Colonic mucosa (tissue), 4 donors: ENCODE results near the gene KCP. TPM values are rescaled to one million over a fixed set of nuclear protein-coding genes. Genes with fewer than 3 reads are reported as not detected.

Experiments used
- DNase-seq: peaks from one replicate; pipeline ENCODE4 v3.0.0-alpha.2; 2020
- H3K27ac ChIP-seq: fragments of 200-600 bp; one replicate; pipeline ENCODE4 v1.8.0; 2021
- H3K27me3 ChIP-seq: fragments of 200-600 bp; one replicate; pipeline ENCODE4 v1.8.0; 2021
- H3K36me3 ChIP-seq: fragments of 200-600 bp; one replicate; pipeline ENCODE4 v1.8.0; 2021
- H3K4me1 ChIP-seq: fragments of 200-600 bp; one replicate; pipeline ENCODE4 v1.8.0; 2021; ENCODE audit warnings: mild to moderate bottlenecking
- H3K4me3 ChIP-seq: fragments of 200-600 bp; one replicate; pipeline ENCODE4 v1.8.0; 2021
- H3K9ac ChIP-seq, 2 donors: one replicate each; pipeline ENCODE4 v1.7.0; 2013; ENCODE audit warnings: control low read depth in 2 of 2, low read depth in 2 of 2, low read length in 2 of 2
- H3K9me3 ChIP-seq: fragments of 200-600 bp; one replicate; pipeline ENCODE4 v1.8.0; 2021
- intact Hi-C: fragments of 100-400 bp; cut with DNase I; formaldehyde crosslinking; loops from one replicate; pipeline ENCODE4 v1.14.1; 2022
- total RNA-seq, 2 donors: library from RNA; stranded (reverse); fragmentation: NEBNext Ultra II Directional in 1 of 2; extraction: Animal tissue kit (Norgen Biotek cat#: 25700) in 1 of 2; gene quantifications; one replicate each; pipeline ENCODE4 v1.2.1, GENCODE V29; 2021
- TF ChIP-seq, protein P1 (sequence below): fragments of 200-600 bp; IDR thresholded peaks from one replicate; pipeline ENCODE4 v1.8.0; 2022; ENCODE audit warnings: antibody characterized with exemption, mild to moderate bottlenecking
- donor health status: healthy.
- donor health status: DM: no; HTN: no; CAD: no.
- donor health status: DM: no; HTN: no; CAD: no.

KCP gene
- total RNA-seq, 2 donors from 2014 or later = 0.64 to 1.1 TPM

DNA sequence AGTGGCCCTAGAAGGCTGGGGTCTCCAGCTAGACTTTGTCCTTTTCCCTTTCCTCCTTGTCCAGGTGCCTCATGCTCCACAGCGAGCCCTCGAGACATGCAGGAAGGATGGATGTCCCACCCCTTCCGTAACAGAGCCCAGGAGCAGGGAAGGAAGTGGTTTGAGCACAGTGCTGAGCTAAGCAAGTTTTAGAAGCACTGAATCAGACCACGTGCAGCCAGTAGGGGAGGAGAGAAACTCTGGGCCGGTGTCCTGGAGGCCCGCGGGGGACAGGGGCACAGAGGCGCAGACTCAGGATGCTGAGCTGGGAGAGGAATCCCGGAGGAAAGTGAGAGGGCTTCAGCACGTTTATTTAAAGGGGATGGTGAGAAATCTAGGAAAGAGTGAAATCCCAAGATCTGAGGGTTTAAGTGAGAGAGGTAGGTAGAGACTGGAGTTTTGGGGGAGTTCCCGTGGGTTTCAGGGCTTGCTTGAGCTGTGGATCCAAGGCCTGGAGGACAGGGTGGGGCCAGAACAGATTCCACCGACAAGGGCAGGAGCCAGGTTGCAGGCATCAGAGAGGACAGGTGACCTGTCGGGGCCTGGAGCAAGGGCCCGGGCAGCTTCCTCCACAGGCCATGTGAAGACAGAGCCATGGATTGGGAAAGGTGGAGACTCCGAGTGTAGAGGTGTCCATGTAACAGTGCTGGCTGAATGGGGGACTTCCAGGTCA lies 22.8 kb upstream of the KCP start:
- intact Hi-C loops = no loop called here
- H3K9me3 ChIP-seq = no peaks in the 10 kb centered on the region
- no peak overlapping the region for H3K9ac ChIP-seq
- H3K4me3 ChIP-seq = no peak overlapping the region
- no peak for DNase-seq
- H3K4me1 ChIP-seq = no peaks in the 10 kb centered on the region
- H3K36me3 ChIP-seq = no peaks in the 10 kb centered on the region
- H3K27me3 ChIP-seq = no peaks in the 10 kb centered on the region
- TF ChIP-seq, protein P1, sequence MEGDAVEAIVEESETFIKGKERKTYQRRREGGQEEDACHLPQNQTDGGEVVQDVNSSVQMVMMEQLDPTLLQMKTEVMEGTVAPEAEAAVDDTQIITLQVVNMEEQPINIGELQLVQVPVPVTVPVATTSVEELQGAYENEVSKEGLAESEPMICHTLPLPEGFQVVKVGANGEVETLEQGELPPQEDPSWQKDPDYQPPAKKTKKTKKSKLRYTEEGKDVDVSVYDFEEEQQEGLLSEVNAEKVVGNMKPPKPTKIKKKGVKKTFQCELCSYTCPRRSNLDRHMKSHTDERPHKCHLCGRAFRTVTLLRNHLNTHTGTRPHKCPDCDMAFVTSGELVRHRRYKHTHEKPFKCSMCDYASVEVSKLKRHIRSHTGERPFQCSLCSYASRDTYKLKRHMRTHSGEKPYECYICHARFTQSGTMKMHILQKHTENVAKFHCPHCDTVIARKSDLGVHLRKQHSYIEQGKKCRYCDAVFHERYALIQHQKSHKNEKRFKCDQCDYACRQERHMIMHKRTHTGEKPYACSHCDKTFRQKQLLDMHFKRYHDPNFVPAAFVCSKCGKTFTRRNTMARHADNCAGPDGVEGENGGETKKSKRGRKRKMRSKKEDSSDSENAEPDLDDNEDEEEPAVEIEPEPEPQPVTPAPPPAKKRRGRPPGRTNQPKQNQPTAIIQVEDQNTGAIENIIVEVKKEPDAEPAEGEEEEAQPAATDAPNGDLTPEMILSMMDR = no peak
- no peak overlapping the region for H3K27ac ChIP-seq

DNA sequence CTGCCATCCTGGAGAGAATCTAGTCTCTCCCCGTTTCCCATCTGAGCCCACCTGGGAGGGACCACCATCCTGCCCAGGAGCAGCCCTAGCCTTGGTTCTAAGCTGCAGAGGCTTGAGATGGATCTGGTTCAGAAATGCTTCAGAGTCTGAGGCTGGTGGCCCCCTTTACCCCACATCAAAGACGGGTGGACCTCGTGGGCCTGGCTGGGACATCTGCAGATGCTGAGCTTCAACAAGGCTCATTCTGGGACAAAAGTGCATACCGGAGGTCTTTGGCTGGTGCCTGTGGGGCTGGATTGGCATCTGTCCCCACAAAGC lies 22.3 kb upstream of the KCP start:
- TF ChIP-seq, protein P1 = no peak
- no peak for DNase-seq
- Histone ChIP-seq H3K4me1 (no peaks in the 10 kb centered on the region), H3K27ac (no peak overlapping the region), H3K36me3 (no peaks in the 10 kb centered on the region), H3K9ac (no peak overlapping the region), H3K9me3 (no peaks in the 10 kb centered on the region), H3K4me3 (no peak overlapping the region), H3K27me3 (no peaks in the 10 kb centered on the region)
- intact Hi-C loops = no loop called here

DNA sequence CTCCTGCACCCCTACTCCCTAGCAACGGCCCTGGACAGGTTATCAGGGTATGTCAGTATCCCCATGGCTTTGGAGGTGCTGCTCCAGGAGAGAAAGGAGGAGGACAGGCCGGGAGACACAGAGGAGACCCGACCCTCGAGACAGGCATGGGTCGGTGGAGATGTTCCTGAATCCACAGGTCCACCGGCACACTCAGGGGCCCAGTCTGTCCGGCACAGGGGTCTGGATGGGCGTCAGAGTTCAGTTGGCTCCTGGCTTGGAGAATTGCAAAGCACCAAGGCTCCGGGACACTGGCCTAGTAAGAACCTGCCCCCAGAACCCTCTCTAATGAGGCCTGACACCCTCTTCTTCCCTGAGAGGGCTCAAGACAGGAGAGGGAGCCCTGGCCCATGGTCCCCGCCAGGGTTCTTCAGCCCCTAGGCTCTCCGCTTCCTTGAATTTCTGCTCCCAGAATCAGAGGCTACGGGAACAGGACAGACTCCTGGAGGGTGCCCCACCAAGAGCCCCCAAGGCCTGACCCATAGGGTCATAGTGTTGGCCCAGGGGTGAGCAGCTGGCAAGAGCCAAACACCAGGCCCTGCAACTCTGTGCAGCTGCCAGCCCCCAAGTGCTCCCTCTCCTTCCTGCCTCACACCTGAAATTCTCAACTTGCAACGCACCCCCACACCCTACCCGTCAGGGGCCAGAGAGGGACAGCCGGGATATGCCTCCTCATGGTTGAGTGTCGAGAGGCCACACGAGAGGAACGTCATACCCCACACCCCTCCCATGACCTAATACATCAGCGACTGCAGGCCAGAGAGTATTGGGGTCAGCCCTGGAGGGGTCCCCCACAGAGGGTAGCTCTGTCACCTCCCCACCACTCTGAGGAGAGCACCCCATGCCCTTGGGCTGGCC lies 21.7 kb upstream of the KCP start:
- Histone ChIP-seq H3K27ac (no peak overlapping the region), H3K27me3 (no peaks in the 10 kb centered on the region)

DNA sequence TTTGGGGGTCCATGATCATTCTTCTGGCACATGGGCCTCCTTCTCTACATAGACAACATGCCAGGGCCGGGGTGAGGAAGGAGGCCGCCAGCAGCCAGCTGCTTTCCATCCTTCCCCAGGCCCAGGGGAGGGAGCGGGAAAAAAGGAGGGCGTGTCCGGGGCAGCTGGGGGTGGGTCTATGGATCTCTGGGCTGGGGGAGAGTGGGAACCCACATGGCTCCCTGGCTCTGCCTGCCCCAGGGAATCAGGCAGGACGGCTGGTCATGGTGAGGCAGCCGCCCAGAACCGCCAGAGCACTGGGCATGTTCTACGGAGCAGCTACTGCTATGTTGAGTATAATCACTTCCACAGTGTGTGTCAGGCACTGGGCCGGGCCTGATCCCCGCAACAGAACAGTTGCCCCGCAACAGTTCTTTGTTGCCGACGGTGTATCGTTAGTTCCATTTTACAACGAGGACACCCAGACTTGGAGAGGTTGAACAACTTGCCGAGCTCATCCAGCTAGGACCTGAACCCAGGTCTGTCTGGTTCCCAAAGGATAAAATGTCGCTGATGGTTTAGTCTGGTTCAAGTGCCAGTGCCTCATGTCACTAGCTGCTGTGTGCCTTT lies 20.8 kb upstream of the KCP start:
- Histone ChIP-seq H3K4me1 (no peaks in the 10 kb centered on the region), H3K9ac (no peak overlapping the region), H3K27ac (no peak overlapping the region), H3K9me3 (no peaks in the 10 kb centered on the region), H3K4me3 (no peak overlapping the region), H3K36me3 (no peaks in the 10 kb centered on the region), H3K27me3 (no peaks in the 10 kb centered on the region)
- no peak for DNase-seq
- intact Hi-C loops = no loop called here
- TF ChIP-seq, protein P1 = no peak

More for the DNA sequence above, 21.7 kb upstream of the KCP start:
- TF ChIP-seq, protein P1 = no peak
- no peaks in the 10 kb centered on the region for H3K9me3 ChIP-seq
- no peak overlapping the region for H3K9ac ChIP-seq
- DNase-seq = no peak
- no peaks in the 10 kb centered on the region for H3K36me3 ChIP-seq
- no peaks in the 10 kb centered on the region for H3K4me1 ChIP-seq
- intact Hi-C loops = no loop called here
- H3K4me3 ChIP-seq = no peak overlapping the region

DNA sequence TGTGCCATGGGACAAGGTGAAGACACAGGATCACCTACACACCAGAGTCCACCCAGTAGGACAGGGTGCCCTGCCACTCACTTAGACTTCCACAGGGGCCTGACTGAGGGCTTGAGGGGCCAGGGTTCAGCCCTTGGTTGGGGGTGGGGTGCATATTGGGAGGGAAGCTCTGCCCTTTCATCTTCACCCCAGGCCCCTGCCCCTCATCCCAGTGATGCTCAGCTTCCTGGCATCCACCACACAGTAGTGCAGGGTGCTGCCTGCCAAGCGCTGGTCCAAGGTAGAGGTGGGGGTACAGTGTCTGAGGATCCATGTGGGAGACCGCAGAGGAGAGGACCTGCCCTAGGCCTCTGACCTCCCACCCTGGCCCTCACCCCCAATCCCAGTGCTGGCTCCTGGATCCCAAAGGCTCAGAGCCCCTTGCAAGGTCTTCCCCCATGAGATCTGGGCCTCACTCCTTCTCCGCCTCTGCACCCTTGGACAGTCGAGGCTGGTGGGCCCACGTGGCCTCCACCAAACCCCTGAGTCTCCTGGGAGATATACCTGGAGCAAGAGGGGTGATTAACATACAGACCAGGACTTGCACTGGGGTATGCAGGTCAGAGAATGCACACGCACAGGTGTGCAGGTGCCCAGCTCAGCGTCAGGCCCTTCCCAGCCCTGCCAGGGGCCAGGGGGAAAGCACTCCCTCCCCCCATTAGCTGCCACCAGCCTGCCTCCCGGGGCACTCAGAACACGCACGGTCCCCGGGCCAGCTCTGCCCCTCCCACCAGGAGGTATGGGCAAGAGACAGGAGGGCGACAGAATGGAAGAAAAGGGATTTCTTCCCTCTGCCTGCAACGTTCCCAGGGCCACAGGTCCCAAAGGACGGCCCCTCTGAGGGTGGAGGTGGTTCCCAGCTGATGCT lies 18.6 kb upstream of the KCP start:
- no peaks in the 10 kb centered on the region for H3K36me3 ChIP-seq
- TF ChIP-seq, protein P1 = no peak
- H3K27me3 ChIP-seq = no peaks in the 10 kb centered on the region
- no peaks in the 10 kb centered on the region for H3K4me1 ChIP-seq
- intact Hi-C loops = no loop called here
- no peaks in the 10 kb centered on the region for H3K9me3 ChIP-seq
- no peak overlapping the region for H3K9ac ChIP-seq
- no peak overlapping the region for H3K27ac ChIP-seq
- no peak overlapping the region for H3K4me3 ChIP-seq
- DNase-seq = no peak
